DMS153 (cell line): Measurements from ENCODE around the gene PPP2R2C.

Experiments used
- DNase-seq: peaks from one replicate; lab custom pipeline; 2025; lab: John Stamatoyannopoulos, UW

PPP2R2C gene

DNA sequence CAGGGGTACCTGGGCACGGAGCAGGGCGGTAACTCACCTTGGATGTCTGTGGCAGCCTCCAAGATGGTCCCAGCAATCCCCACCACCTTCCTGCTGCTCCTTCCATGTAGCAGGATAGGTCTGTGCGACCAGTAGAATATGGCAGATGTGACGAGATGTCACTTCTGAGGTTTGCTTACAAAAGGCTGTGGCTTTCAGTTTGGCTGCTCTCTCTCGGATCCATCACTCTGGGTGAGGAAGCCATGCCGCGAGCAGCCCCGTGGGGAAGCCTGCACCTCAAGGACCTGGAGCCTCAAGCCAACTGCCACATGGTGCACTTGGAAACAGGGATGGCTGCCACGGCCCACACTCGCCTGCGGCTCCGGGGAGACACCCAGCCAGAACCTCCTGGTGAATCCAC, 165.2 kb downstream of the PPP2R2C start:
- DNase-seq: no peak

DNA sequence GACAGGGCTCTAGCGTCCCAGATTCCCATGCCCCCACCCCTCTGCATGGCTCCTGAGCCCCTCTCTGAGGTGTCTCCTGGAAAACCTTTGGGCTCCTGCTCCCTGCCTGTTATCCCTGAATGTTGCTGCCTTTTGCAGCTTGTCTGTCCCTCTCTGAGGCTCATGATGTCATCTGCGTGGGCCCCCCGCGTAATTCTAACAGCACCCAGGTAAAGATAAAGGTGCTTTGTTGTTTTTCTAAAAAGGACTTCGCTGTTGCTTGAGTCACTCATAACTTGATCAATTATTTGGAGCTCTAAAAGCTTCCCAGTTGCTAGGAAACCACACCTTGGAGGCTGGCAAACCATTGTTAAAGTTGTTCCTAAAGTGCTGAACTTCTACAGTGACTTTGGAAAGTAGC, 166.1 kb downstream of the PPP2R2C start:
- DNase-seq: no peak

DNA sequence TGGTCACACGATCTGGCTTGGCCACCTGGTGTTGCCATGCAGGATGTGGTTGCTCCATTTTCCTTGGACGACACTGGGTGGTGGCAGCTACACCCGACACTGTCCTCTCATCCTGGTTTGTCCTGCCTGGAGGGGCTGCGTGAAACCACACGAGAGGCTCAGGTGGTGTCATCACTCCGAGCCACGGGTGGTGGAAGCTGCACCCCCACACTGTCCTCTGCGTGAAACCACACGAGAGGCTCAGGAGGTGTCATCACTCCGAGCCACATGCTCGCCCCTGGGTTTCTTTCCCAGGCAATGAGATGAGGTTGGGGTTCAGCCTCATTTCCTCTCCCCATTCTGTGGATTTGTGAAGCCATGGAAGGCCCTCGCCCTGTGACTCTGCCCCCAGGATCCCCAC, 168.5 kb downstream of the PPP2R2C start:
- no peak for DNase-seq

DNA sequence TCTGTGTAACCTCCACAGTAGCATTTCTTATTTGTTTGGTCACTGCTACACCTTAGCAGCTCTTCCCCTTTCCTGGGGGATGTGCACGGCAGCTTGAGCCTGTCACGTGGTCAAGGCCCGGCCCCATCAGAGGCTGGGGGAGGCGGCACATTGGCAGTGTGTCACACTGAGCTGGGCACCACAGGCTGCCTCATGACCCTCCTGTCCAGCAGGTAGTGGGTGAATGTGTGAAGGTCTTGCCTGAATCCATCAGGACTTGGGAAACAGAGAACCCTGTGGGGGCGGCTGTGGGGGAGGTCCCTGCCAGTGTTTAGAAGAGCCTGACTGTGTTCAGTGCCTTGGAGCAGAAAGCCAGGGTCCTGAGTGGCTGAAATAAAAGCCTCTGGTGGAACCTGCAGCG, 169.5 kb downstream of the PPP2R2C start:
- no peak for DNase-seq

DNA sequence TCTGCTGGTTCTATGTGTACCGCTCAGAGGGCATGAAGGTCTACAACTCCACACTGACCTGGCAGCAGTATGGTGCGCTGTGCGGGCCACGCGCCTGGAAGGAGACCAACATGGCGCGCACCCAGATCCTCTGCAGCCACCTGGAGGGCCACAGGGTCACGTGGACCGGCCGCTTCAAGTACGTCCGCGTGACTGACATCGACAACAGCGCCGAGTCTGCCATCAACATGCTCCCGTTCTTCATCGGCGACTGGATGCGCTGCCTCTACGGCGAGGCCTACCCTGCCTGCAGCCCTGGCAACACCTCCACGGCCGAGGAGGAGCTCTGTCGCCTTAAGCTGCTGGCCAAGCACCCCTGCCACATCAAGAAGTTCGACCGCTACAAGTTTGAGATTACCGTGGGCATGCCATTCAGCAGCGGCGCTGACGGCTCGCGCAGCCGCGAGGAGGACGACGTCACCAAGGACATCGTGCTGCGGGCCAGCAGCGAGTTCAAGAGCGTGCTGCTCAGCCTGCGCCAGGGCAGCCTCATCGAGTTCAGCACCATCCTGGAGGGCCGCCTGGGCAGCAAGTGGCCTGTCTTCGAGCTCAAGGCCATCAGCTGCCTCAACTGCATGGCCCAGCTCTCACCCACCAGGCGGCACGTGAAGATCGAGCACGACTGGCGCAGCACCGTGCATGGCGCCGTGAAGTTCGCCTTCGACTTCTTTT, 170.5 kb downstream of the PPP2R2C start:
- no peak for DNase-seq

DNA sequence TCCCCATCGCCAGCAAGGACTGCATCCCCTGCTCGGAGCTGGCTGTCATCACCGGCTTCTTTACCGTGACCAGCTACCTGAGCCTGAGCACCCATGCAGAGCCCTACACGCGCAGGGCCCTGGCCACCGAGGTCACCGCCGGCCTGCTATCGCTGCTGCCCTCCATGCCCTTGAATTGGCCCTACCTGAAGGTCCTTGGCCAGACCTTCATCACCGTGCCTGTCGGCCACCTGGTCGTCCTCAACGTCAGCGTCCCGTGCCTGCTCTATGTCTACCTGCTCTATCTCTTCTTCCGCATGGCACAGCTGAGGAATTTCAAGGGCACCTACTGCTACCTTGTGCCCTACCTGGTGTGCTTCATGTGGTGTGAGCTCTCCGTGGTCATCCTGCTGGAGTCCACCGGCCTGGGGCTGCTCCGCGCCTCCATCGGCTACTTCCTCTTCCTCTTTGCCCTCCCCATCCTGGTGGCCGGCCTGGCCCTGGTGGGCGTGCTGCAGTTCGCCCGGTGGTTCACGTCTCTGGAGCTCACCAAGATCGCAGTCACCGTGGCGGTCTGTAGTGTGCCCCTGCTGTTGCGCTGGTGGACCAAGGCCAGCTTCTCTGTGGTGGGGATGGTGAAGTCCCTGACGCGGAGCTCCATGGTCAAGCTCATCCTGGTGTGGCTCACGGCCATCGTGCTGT, 171.2 kb downstream of the PPP2R2C start:
- no peak for DNase-seq

DNA sequence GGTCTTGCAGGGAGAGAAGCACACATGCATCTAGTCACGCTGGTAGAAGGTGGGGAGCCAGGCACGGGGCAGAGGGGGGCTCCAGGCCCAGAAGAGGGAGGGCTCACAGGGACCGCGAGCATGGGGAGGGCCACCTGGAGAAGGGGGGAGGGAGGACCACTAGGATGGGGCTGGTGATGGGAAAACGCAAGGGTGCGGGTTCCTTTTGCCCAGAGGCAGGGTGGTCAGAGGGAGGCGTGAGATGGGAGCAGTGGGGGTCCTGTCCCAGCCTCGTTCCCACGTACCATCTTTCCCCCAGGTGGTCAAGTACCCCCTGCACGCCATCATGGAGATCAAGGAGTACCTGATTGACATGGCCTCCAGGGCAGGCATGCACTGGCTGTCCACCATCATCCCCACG, 172.1 kb downstream of the PPP2R2C start:
- DNase-seq: no peak

DNA sequence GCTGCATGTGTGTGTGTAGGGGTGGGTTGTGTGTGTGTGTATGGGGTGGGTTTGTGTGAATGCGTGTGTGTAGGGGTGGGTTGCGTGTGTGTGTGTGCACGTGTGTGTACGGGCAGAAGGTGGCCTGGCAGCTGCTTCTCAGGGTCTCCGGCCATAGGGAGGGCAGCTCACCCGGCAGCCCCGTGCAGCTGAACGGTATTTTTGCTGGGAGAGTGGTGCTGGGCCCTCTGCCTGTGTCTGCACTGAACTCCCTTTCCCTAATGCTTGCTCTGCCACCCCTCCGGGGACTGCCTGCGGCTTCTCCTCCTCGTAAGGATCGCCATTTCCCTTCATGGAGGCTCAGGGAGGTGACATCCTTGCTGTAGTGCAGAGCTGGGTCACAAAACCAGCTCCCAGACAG, 172.5 kb downstream of the PPP2R2C start:
- no peak for DNase-seq

DNA sequence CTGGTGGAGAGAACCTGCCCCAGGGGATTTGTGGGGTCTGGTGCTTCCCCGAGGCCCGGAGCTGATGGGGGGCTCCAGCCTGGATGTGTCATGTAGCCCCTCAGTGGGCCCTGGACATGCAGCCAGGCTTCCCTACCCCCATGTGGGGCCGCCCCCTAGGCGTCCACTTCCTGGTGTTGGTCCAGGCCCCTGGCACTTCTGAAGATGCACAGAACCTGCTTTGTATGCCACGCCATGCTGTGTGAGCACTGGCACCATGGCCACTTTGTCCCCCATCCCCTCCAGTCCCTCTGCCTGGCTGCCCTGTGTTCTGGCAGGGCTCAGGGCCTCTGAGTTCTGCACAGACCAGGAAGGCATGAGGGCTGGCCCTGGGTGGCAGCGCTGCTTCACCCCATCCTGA, 173.6 kb downstream of the PPP2R2C start:
- no peak for DNase-seq

DNA sequence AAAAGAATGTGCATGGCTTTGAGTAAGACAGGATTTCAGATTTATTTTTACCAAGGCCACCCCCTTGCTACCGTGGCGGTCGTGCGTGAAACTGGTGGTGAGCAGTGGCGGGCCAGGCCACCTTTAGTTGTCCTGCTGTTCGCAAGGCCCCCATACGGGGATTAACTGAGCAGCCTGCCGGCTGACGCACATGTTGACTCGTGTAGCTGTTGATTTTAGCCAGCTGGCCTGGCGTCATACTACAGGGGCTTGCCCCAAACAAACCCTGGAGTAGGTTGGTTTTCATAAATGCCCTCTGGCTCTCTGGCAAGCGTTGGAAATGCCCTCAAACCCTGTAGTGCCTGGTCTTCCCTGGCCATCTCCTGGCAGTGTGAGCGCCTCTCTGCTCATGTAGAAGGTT, 174.4 kb downstream of the PPP2R2C start:
- DNase-seq: no peak

DNA sequence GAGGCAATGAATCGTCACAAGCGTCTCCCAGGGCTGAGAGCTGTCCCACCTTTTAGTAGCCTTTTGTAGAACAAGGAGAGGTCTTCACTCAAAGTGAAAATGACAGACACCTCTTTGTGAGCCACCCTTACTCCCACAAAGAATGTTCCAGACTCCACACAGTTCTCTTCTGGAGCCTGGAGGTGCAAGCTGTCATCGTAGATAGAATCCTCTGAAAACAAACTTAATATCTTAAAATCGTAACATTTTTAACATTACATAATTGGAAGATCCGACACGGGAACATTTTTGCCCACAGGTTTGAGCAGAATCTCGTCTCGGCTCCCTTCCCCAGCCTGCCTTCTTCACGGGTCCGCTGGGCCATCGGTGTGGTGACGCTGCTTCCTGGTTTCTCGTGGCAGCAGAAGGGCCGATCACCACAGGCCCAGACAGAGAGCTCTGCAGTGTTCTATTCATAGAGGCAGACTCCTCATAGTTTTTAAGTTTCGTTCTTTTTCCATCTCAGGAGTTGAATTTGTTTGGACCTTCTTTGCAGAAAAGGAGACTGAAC, 175.1 kb downstream of the PPP2R2C start:
- DNase-seq: no peak

DNA sequence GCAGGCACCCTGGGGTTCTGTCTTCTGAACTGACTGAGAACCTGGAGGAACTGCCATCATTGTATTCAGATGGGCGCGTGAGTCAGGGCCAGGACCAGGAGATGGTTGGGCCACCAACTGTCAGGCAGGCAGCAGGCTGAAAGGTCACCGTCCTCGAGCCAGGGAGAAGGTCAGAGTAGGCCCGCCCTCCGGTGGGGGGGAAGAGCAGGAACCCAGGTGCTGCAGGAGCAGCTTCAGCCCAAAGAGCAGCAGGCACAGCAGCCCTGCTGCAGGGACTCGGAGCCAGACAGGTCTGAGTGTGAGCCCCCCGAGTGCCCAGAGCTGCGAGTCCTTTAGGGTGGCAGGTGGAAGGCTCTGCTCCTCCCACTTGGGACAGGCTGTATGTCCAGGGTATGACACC, 176.4 kb downstream of the PPP2R2C start:
- no peak for DNase-seq

DNA sequence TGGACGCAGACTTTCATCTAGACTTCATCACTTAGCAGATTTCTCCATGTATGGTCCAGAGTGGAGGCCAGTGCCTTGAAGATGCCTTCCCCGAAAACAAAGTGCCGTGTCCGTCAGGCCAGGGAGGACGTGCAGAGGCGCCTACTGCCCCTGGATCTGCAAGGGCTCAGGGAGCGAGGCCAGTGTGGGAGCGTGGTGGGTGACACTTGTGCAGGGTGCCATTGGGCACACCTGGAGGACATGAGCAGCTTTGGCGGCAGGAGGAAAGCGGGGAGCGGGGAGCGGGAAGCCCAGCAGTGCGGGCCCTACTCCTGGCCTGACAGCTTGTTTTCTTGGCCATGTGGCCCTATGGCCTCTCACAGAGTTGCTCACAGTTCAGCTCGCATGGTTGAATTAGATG, 176.9 kb downstream of the PPP2R2C start:
- DNase-seq: no peak

DNA sequence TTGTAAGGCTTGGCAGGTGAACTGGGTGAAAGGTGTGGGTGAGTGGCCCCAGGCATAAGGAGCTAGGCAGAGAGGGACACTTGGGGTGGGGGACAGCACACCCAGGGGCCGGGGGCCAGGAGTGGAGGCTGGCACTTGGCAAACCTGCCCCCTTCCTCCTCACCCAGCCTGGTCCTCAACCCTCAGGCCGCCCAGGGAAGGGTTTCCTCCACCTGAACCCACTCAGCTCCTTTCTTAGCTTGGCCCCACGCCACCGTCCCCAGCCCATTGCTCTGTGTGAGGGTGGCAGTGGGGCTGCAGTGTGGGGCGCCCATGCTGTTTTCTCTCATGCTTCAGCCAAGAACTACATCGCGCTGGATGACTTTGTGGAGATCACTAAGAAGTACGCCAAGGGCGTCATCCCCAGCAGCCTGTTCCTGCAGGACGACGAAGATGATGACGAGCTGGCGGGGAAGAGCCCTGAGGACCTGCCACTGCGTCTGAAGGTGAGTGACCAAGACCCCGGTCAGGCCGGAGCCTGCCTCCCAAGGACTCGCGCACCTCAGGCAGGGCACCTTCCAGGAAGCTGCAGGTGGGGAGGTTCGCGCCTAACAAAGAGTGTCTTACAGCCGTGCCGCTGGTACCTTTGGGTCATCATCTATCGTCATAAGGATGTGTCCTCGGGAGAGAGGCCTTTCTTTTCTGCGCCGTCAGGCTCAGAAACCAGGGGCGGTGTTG, 177.6 kb downstream of the PPP2R2C start:
- DNase-seq: no peak

DNA sequence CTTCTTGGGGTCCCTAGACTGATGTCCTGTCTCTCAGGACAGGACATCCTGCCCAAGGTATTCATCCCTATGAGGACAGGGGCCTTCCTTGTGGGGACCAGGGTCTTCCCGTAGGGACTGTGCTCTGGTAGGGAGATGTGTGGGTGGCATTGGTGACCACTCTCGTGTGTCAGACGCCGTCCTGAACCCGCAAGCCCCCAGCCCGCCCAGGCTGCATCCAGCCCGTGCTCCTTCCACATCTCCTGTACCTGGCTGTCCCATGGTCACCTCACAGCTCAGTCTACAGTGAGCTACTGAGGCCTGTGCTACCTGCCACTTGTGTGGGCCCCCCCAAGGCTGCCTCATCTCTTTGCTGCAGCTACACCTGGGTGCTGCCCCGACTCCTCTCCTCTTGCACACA, 178.8 kb downstream of the PPP2R2C start:
- no peak for DNase-seq

DNA sequence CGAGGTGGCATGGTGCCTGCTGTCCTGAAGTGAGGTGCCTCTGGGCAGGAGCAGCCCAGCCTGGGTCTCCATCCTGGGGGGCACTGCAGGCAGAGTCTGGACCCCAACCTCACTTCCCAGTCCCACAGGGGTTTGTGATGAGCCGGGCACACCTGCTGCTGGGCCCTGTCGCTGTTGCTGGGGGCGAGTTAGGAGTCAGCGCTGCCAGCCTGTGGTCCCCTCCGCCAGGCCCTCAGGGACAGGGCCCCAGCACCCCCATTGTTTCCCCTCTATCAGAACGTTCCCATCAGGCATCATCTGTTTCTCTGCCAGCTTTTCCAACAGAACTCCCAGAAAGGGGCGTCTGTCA, 179.3 kb downstream of the PPP2R2C start:
- DNase-seq: no peak

DNA sequence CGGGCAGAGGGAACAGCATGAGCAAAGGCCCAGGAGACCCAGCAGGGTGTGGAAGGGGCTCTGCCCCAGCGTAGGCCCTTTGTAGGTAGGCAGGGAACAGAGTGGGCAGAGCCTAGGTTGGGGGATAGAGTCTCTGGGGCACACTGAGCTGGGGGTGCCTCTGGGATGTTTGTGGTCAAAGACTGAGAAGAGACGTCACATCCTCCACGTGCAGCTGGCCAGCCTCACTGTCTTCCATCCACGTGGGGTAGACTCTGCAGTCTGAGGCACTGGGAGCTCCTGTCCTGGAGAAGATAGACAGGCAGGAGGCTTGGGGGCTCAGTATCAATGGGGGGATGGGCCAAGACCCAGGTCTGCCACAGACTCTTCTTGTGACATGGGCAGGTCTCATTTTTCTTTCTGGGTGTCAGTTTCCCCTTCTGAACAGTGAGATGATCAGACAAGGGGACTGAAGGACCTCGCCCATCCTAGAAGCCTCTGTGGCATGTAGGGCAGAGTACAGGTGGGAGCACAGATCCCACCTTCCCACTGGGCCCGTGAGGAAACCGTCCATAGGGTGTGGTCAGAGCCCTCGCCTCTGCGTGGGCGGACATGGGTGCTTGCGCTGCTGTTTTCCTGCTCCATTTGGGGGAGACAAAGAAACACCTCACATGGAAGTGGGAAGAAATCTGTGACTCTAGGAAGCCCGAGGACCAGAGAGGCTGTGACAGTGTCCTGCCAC, 179.9 kb downstream of the PPP2R2C start:
- no peak for DNase-seq

DNA sequence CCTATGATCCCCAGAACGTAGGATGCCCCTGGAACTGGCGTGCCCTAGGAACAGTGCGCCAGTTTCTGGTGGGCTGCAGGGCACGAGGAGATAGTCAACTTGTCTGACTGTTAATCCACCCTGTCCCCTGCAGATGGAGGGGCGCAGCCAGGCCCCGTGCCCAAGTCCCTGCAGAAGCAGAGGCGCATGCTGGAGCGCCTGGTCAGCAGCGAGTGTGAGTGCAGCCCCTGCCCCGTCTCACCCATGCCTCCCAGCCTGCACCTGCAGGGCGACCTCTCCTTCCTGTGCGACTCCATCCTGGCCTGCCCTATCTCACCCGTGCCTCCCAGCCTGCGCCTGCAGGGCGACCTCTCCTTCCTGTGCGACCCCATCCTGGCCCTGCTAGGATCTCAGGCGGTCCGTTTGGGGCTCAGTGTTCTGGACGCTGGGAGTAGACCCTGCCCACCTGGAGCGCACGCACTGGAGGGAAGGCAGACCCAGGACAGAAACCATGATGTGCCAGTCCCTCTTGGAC, 180.6 kb downstream of the PPP2R2C start:
- no peak for DNase-seq

DNA sequence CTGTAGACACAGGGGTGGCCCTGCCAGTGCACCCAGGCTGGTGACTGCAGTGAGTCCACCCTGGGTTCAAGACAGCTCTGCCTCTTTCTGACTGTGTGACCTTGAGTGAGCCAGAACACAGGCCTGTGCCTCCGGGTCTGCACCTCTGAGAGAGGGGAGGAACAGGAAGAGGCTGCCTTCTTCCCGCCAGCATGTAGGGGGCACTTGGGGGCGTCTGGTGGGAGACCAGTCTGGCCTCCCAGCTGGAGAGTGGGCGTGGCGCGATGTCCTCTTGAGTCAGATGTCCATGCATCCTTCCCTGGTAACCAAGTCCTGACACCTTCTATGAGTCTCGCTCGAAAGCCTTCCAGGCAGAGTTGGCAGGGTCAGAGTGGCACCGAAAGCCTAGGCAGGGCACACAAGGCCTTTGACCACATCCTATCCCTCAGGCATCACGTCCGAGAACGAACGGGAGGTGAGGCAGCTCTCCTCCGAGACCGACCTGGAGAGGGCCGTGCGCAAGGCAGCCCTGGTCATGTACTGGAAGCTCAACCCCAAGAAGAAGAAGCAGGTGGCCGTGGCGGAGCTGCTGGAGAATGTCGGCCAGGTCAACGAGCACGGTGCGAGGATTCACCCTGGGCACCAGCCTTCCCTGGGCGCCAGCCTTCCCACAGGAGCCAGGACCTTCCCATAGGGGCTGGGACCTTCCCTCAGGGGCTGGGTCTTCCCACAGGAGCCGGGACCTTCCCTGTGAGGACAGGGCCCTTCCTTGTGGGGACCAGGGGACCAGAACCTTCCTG, 181.5 kb downstream of the PPP2R2C start:
- no peak for DNase-seq

DNA sequence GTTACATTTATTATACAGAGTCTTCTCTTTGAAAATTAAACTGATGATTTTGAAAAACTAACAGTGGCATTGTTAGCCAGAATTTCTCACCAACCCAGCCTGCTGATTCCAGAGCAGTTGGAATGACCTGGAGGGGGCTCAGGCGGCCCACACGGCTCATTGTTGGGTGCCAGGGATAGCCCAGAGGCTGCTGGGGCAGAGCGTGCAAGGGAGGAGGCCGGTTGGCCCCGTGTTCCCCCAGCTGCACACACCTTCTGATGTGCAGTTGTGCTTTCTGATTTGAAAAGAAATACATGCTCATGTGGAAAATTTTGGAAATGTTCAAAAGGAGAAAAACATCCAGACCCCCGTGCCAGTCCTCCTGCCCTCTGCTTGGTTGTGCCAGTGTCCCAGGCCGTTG, 182.2 kb downstream of the PPP2R2C start:
- no peak for DNase-seq

DNA sequence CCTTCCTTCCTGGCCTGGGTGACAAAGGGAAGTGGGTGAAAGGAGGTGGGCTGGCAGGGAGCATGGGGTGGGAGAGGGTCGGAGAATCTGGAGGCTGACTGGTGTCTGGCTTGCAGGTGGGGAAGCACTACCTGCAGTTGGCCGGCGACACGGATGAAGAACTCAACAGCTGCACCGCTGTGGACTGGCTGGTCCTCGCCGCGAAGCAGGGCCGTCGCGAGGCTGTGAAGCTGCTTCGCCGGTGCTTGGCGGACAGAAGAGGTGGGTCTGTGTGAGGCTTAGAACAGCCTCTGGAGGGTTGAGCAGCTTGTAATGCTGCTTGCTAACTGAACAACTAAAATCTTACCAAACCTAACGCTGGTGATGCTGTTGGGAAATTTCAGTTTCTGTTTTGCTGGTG, 183.5 kb downstream of the PPP2R2C start:
- no peak for DNase-seq
